ENCODE results near the gene OPHN1. TPM values are rescaled to one million over a fixed set of nuclear protein-coding genes. Genes with fewer than 3 reads are reported as not detected.
A peak's percentile ranks its signal among the peaks of the same experiment; 100 is the strongest.
"Not testable (repeated sequence)": the region's sequence is repeated elsewhere in the genome, so short reads cannot be mapped to it uniquely, and the experiment has no call there.

OPHN1 gene
- total RNA-seq, 1 donor from 2014 or later = 3.7 TPM

DNA sequence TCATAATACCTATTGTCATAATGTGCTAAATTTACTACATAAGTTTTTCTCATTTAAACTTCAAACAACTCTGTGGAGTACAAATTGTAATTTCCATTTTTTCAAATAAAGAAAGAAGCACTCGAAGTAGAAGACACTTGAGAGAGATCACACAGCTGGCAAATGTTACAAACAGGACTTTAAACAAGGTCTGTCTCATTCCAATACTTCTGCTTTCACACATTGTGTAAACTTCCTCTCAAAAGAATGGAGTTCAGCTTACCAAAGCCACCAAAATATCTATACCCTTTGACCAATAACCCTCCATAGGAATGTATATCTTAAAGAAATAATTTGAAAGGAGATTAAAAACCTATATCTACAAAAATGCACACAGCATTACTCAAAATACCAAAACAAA lies 88.3 kb downstream of the OPHN1 start:
- no peak overlapping the region for H3K27ac Mint-ChIP-seq (ENCODE audit: unreplicated experiment)
- Histone ChIP-seq H3K9ac (ENCODE audit: low read length) (no peak overlapping the region), H3K27me3 (ENCODE audit: insufficient read depth, low read length) (no peaks in the 10 kb centered on the region), H3K4me3 (ENCODE audit: insufficient read depth, low read depth, low read length) (no peak overlapping the region), H3K4me2 (ENCODE audit: low read length) (no peak overlapping the region), H2AFZ (ENCODE audit: low read depth, low read length) (no peak overlapping the region), H3K4me1 (ENCODE audit: insufficient read depth, low read length) (no peaks in the 10 kb centered on the region), H4K20me1 (ENCODE audit: insufficient read depth, low read length) (no peaks in the 10 kb centered on the region), H3K27ac (ENCODE audit: low read depth, low read length) (no peak overlapping the region), H3K36me3 (ENCODE audit: insufficient read depth, low read length) (no peaks in the 10 kb centered on the region), H3K9me3 (ENCODE audit: insufficient read depth, low read depth, low read length) (no peaks in the 10 kb centered on the region), H3K79me2 (ENCODE audit: insufficient read depth, low read length) (no peaks in the 10 kb centered on the region)
- peak; percentile 93 for FAIRE-seq
- H3K27me3 Mint-ChIP-seq (ENCODE audit: low read depth, unreplicated experiment) = no peaks in the 10 kb centered on the region
- no peak for TF ChIP-seq EZH2 (IDR thresholded peaks at IDR 0.05; ENCODE audit: insufficient read depth, low read length)
- H3K4me1 Mint-ChIP-seq (ENCODE audit: low read depth, unreplicated experiment) = peaks cover 2% of the 10 kb centered on the region
- H3K4me3 Mint-ChIP-seq (ENCODE audit: unreplicated experiment) = no peak overlapping the region
- no peak for DNase-seq (ENCODE audit: low read depth)
- H3K9me3 Mint-ChIP-seq (ENCODE audit: unreplicated experiment) = peaks cover 3% of the 10 kb centered on the region
- no peaks in the 10 kb centered on the region for H3K36me3 Mint-ChIP-seq (ENCODE audit: low read depth, unreplicated experiment)

DNA sequence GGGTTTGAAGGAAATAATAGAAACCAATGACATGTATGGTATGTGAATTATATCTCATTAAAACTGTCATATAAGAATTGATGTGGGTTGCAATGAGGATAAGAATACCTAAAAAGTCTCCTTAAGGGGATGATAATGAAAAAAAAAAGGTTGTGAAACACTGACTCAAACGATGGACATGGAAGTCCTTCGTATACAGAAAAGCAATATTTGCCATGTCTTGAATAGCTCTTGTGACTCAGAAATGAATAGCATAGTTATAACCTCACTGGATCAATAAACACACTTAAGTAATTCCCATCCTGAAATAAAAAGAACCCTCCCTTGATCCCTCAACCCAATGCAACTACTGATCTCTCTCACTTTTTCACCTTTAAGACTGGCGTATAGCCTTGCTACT lies 89.7 kb downstream of the OPHN1 start:
- Histone ChIP-seq H3K9ac (ENCODE audit: low read length) (no peak overlapping the region), H3K36me3 (ENCODE audit: insufficient read depth, low read length) (no peaks in the 10 kb centered on the region), H3K9me3 (ENCODE audit: insufficient read depth, low read depth, low read length) (no peaks in the 10 kb centered on the region), H4K20me1 (ENCODE audit: insufficient read depth, low read length) (no peaks in the 10 kb centered on the region), H3K4me2 (ENCODE audit: low read length) (no peak overlapping the region), H3K79me2 (ENCODE audit: insufficient read depth, low read length) (no peaks in the 10 kb centered on the region), H2AFZ (ENCODE audit: low read depth, low read length) (no peak overlapping the region), H3K4me1 (ENCODE audit: insufficient read depth, low read length) (no peaks in the 10 kb centered on the region), H3K4me3 (ENCODE audit: insufficient read depth, low read depth, low read length) (no peak overlapping the region), H3K27ac (ENCODE audit: low read depth, low read length) (no peak overlapping the region), H3K27me3 (ENCODE audit: insufficient read depth, low read length) (no peaks in the 10 kb centered on the region)
- no peak overlapping the region for H3K27ac Mint-ChIP-seq (ENCODE audit: unreplicated experiment)
- no peaks in the 10 kb centered on the region for H3K9me3 Mint-ChIP-seq (ENCODE audit: unreplicated experiment)
- no peak overlapping the region for H3K4me3 Mint-ChIP-seq (ENCODE audit: unreplicated experiment)
- H3K4me1 Mint-ChIP-seq (ENCODE audit: low read depth, unreplicated experiment) = peaks cover 2% of the 10 kb centered on the region
- FAIRE-seq (peak; percentile 99), DNase-seq (ENCODE audit: low read depth) (no peak)
- H3K36me3 Mint-ChIP-seq (ENCODE audit: low read depth, unreplicated experiment) = no peaks in the 10 kb centered on the region
- TF ChIP-seq EZH2 (IDR thresholded peaks at IDR 0.05; ENCODE audit: insufficient read depth, low read length) = no peak
- H3K27me3 Mint-ChIP-seq (ENCODE audit: low read depth, unreplicated experiment) = no peaks in the 10 kb centered on the region

DNA sequence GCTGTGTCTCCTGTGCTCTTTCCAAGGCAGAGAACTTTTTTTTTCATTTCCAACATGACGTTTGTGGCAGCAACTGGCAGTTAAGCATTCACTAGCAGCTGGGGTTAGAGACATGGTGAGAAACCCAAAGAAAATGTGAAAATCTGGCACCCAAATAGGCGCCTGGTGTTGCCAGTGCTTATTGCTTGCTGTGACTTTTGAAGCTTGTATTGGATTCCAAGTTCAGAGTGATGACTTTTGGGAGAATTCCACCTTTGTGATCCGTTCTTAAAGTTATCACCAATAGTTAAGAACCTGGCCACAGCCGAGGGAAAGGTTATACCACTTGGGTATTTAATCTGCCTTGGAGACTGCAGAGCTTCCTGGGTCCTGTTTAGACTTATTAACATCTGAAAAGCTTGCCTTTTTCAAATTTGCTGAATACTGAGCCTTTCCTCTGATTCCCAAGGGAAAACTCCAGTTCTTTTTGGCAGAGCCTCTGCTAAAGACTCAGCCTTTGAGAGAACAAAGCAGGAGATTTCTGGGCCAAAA lies 101.0 kb downstream of the OPHN1 start:
- Histone ChIP-seq H3K4me3 (ENCODE audit: insufficient read depth, low read depth, low read length) (no peak overlapping the region), H2AFZ (ENCODE audit: low read depth, low read length) (no peak overlapping the region), H3K27ac (ENCODE audit: low read depth, low read length) (no peak overlapping the region), H3K4me2 (ENCODE audit: low read length) (no peak overlapping the region), H3K79me2 (ENCODE audit: insufficient read depth, low read length) (no peaks in the 10 kb centered on the region), H3K9me3 (ENCODE audit: insufficient read depth, low read depth, low read length) (no peaks in the 10 kb centered on the region), H3K4me1 (ENCODE audit: insufficient read depth, low read length) (no peaks in the 10 kb centered on the region), H4K20me1 (ENCODE audit: insufficient read depth, low read length) (no peaks in the 10 kb centered on the region), H3K36me3 (ENCODE audit: insufficient read depth, low read length) (no peaks in the 10 kb centered on the region), H3K27me3 (ENCODE audit: insufficient read depth, low read length) (no peaks in the 10 kb centered on the region), H3K9ac (ENCODE audit: low read length) (no peak overlapping the region)
- Mint-ChIP-seq H3K4me1 (ENCODE audit: low read depth, unreplicated experiment) (no peaks in the 10 kb centered on the region), H3K9me3 (ENCODE audit: unreplicated experiment) (no peaks in the 10 kb centered on the region), H3K27ac (ENCODE audit: unreplicated experiment) (no peak overlapping the region), H3K36me3 (ENCODE audit: low read depth, unreplicated experiment) (no peaks in the 10 kb centered on the region), H3K27me3 (ENCODE audit: low read depth, unreplicated experiment) (no peaks in the 10 kb centered on the region), H3K4me3 (ENCODE audit: unreplicated experiment) (no peak overlapping the region)
- peak; percentile 32 for FAIRE-seq
- DNase-seq (ENCODE audit: low read depth) = peak; percentile 22
- TF ChIP-seq EZH2 (IDR thresholded peaks at IDR 0.05; ENCODE audit: insufficient read depth, low read length) = no peak
- TF ChIP-seq, protein P1, sequence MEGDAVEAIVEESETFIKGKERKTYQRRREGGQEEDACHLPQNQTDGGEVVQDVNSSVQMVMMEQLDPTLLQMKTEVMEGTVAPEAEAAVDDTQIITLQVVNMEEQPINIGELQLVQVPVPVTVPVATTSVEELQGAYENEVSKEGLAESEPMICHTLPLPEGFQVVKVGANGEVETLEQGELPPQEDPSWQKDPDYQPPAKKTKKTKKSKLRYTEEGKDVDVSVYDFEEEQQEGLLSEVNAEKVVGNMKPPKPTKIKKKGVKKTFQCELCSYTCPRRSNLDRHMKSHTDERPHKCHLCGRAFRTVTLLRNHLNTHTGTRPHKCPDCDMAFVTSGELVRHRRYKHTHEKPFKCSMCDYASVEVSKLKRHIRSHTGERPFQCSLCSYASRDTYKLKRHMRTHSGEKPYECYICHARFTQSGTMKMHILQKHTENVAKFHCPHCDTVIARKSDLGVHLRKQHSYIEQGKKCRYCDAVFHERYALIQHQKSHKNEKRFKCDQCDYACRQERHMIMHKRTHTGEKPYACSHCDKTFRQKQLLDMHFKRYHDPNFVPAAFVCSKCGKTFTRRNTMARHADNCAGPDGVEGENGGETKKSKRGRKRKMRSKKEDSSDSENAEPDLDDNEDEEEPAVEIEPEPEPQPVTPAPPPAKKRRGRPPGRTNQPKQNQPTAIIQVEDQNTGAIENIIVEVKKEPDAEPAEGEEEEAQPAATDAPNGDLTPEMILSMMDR (IDR thresholded peaks at IDR 0.05; ENCODE audit: insufficient read depth, low read depth, low read length) = no peak

DNA sequence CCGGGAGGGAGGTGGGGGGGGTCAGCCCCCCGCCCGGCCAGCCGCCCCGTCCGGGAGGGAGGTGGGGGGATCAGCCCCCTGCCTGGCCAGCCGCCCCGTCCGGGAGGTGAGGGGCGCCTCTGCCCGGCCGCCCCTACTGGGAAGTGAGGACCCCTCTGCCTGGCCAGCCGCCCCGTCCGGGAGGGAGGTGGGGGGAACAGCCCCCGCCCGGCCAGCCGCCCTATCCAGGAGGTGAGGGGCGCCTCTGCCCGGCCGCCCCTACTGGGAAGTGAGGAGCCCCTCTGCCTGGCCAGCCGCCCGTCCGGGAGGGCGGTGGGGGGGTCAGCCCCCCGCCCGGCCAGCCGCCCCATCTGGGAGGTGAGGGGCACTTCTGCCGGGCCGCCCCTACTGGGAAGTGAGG lies 106.5 kb downstream of the OPHN1 start:
- not testable (repeated sequence) for DNase-seq (ENCODE audit: low read depth); H3K79me2 ChIP-seq (ENCODE audit: insufficient read depth, low read length); H3K4me1 Mint-ChIP-seq (ENCODE audit: low read depth, unreplicated experiment); FAIRE-seq; H3K4me3 Mint-ChIP-seq (ENCODE audit: unreplicated experiment); H3K9me3 ChIP-seq (ENCODE audit: insufficient read depth, low read depth, low read length); H3K9me3 Mint-ChIP-seq (ENCODE audit: unreplicated experiment); H3K36me3 Mint-ChIP-seq (ENCODE audit: low read depth, unreplicated experiment); H3K36me3 ChIP-seq (ENCODE audit: insufficient read depth, low read length); H3K27me3 ChIP-seq (ENCODE audit: insufficient read depth, low read length); H3K4me1 ChIP-seq (ENCODE audit: insufficient read depth, low read length); H3K27ac Mint-ChIP-seq (ENCODE audit: unreplicated experiment); H3K27ac ChIP-seq (ENCODE audit: low read depth, low read length); H4K20me1 ChIP-seq (ENCODE audit: insufficient read depth, low read length); H3K27me3 Mint-ChIP-seq (ENCODE audit: low read depth, unreplicated experiment); H3K9ac ChIP-seq (ENCODE audit: low read length); H3K4me3 ChIP-seq (ENCODE audit: insufficient read depth, low read depth, low read length); H3K4me2 ChIP-seq (ENCODE audit: low read length); H2AFZ ChIP-seq (ENCODE audit: low read depth, low read length)
